GM23338 (cell line): ENCODE data around the gene SHISA6.

Experiments
- CREB1 ChIP-seq: fragments of 250-450 bp; sonication (Bioruptor Pico); IDR thresholded peaks from 2 replicates; pipeline ENCODE4 v1.5.0; 2020; ENCODE audit warnings: low read depth, mild to moderate bottlenecking, moderate library complexity
- CTCF ChIP-seq, 2 experiments: fragments of 200-600 bp in 1 of 2; sonication (generic) in 1 of 2; conservative IDR thresholded peaks; 2 replicates each; pipeline versions ENCODE4 v1.5.1 to v1.6.1; 2016 to 2017; ENCODE audit warnings: antibody characterized with exemption in 2 of 2, low read depth in 2 of 2, mild to moderate bottlenecking in 2 of 2, moderate library complexity in 1 of 2
- EZH2 ChIP-seq: fragments of 200-600 bp; sonication (generic); IDR thresholded peaks from one replicate; pipeline ENCODE4 v1.8.0; 2017; ENCODE audit warnings: antibody characterized with exemption, mild to moderate bottlenecking, low read depth; ENCODE audit not compliant: unreplicated experiment
- EZH2phosphoT487 ChIP-seq: fragments of 200-600 bp; sonication (generic); IDR thresholded peaks from one replicate; pipeline ENCODE4 v1.8.1; 2018; ENCODE audit warnings: antibody characterized with exemption; ENCODE audit not compliant: unreplicated experiment
- JUNB ChIP-seq: IDR thresholded peaks from one replicate; pipeline ENCODE4 v1.6.1; 2016; ENCODE audit warnings: antibody characterized with exemption; ENCODE audit not compliant: unreplicated experiment
- POLR2AphosphoS5 ChIP-seq: IDR thresholded peaks from 2 replicates; pipeline ENCODE4 v1.6.1; 2016; ENCODE audit warnings: antibody characterized with exemption, low read depth
- REST ChIP-seq: IDR thresholded peaks from one replicate; pipeline ENCODE4 v1.6.1; 2018; ENCODE audit warnings: antibody characterized with exemption; ENCODE audit not compliant: unreplicated experiment
- ZNF331 ChIP-seq: fragments of 250-450 bp; sonication (Bioruptor Pico); IDR thresholded peaks from 2 replicates; pipeline ENCODE4 v1.5.0; 2020; ENCODE audit warnings: low read depth, mild to moderate bottlenecking, moderate library complexity

DNA sequence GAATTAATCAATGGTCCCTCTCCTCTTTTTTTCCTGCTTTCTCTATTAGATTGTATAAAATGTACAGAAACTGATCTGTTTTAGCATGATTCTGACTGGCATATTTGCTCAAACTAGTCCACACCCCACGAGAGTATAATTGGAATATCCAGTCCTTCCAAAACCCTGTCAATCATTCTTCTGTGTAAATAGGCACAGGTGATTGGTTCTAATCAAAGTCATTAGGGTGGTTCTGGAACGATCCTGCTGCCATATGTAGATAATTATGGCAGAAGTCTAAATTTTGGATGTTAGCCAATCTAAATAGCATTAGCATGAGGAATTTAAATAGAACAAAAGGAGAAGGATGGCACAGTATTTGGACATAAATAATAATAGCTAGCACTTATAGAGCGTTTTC, 165.7 kb downstream of the SHISA6 start:
- TF ChIP-seq EZH2, result no peak
- TF ChIP-seq CTCF (conservative IDR thresholded peaks at IDR 0.05; ENCODE audit: low read depth in 2 of 2), result no peak
- no peak for TF ChIP-seq POLR2AphosphoS5
- no peak for TF ChIP-seq CREB1
- TF ChIP-seq EZH2phosphoT487, result no peak
- TF ChIP-seq ZNF331 (CRISPR knock-in tag), result no peak
- TF ChIP-seq REST, result no peak
- TF ChIP-seq JUNB, result no peak
